Spleen (tissue), 11 donors: Measurements from ENCODE around the gene RNU6-8. TPM values are rescaled to one million over a fixed set of nuclear protein-coding genes. Genes with fewer than 3 reads are reported as not detected.

ENCODE experiments used
- DNase-seq: peaks from one replicate; pipeline ENCODE4 v3.0.0-alpha.2; 2020
- H3K27ac ChIP-seq, 8 donors: fragments of 200-600 bp; sonication (generic) in 7 of 8; 1 replicate in 4 of 8; 2 replicates in 4 of 8; pipeline versions ENCODE4 v1.5.0 to v1.8.0; 2016 to 2021; ENCODE audit warnings: inconsistent platforms in 4 of 8, mild to moderate bottlenecking in 4 of 8, moderate library complexity in 1 of 8
- H3K27me3 ChIP-seq, 7 donors: fragments of 200-600 bp; sonication (generic) in 6 of 7; replicated peaks in 1 of 7; 1 replicate in 4 of 7; 2 replicates in 3 of 7; pipeline versions ENCODE4 v1.5.0 to v1.8.0; 2016 to 2021; ENCODE audit warnings: inconsistent platforms in 3 of 7, mild to moderate bottlenecking in 1 of 7
- H3K36me3 ChIP-seq, 6 donors: fragments of 200-600 bp; sonication (generic) in 5 of 6; 1 replicate in 4 of 6; 2 replicates in 2 of 6; pipeline versions ENCODE4 v1.5.0 to v1.8.0; 2016 to 2021; ENCODE audit warnings: inconsistent platforms in 2 of 6
- H3K4me1 ChIP-seq, 6 donors: fragments of 200-600 bp; sonication (generic) in 5 of 6; 1 replicate in 3 of 6; 2 replicates in 3 of 6; pipeline versions ENCODE4 v1.5.0 to v1.8.0; 2016 to 2021; ENCODE audit warnings: inconsistent platforms in 3 of 6
- H3K4me3 ChIP-seq, 8 donors: fragments of 200-600 bp; sonication (generic) in 7 of 8; 1 replicate in 4 of 8; 2 replicates in 4 of 8; pipeline versions ENCODE4 v1.5.0 to v1.8.0; 2016 to 2021; ENCODE audit warnings: inconsistent platforms in 4 of 8, mild to moderate bottlenecking in 4 of 8, moderate library complexity in 2 of 8
- H3K9me3 ChIP-seq, 8 donors: fragments of 200-600 bp; sonication (generic) in 7 of 8; 1 replicate in 4 of 8; 2 replicates in 4 of 8; pipeline versions ENCODE4 v1.5.0 to v1.8.0; 2016 to 2021; ENCODE audit warnings: inconsistent platforms in 4 of 8
- POLR2A ChIP-seq, 3 donors: fragments of 450-650 bp; IDR thresholded peaks; one replicate each; pipeline ENCODE4 v1.5.1; 2017; ENCODE audit warnings: antibody characterized with exemption in 3 of 3, mild to moderate bottlenecking in 1 of 3
- POLR2AphosphoS5 ChIP-seq, 3 donors: sonication (generic); formaldehyde crosslinking; IDR thresholded peaks; one replicate each; pipeline ENCODE4 v1.5.1; 2017; ENCODE audit warnings: antibody characterized with exemption in 3 of 3
- WGBS, 5 donors: extraction: QIAGEN DNeasy Blood & Tissue Kit in 3 of 5; methylation state at CpG; one replicate each; pipeline versions ENCODE4 v1.1.5 to v1.1.7; 2013 to 2018; 5-methylcytosine and 5-hydroxymethylcytosine counted together
- intact Hi-C: fragments of 100-400 bp; cut with DNase I; formaldehyde crosslinking; loops from one replicate; pipeline ENCODE4 v1.15.0; 2023; ENCODE audit warnings: low total_unique reads
- polyA plus RNA-seq, 3 donors: library from polyadenylated mRNA; stranded (reverse); fragments of 200-250 nt; gene quantifications; one replicate each; pipeline ENCODE4 v1.2.1, GENCODE V29; 2013
- total RNA-seq, 7 donors: library from RNA; depleted of rRNA in 3 of 7; stranded (reverse); fragments of >200 nt in 3 of 7; fragmentation: NEBNext Ultra II Directional in 4 of 7; extraction: Animal tissue kit (Norgen Biotek cat#: 25700) in 4 of 7; gene quantifications; one replicate each; pipeline versions ENCODE4 v1.1.0 to v1.2.1, GENCODE V29; 2016 to 2021
- TF ChIP-seq, protein P1 (sequence below), 11 experiments: fragments of 200-600 bp in 7 of 11; fragments of 450-650 bp in 4 of 11; sonication (generic) in 4 of 11; IDR thresholded peaks in 8 of 11; conservative IDR thresholded peaks in 3 of 11; 1 replicate in 7 of 11; 2 replicates in 4 of 11; pipeline versions ENCODE4 v1.4.0 to v1.8.0; 2016 to 2021; ENCODE audit warnings: antibody characterized with exemption in 11 of 11, inconsistent platforms in 4 of 11, mild to moderate bottlenecking in 1 of 11
- donor health status: healthy with polysubstance abuse.
- donor health status: DM: no; HTN: no; CAD: no; lungs with moderate emphysema.
- donor health status: DM: no; HTN: no; CAD: no.
- donor health status: Bipolar disorder and iron deficiency.
- donor health status: healthy.
- donor health status: DM: no; HTN: no; CAD: no.
- donor health status: DM: yes; HTN: yes; CAD: no.

The RNU6-8 gene
- total and polyA plus RNA-seq, 10 donors = not detected

DNA sequence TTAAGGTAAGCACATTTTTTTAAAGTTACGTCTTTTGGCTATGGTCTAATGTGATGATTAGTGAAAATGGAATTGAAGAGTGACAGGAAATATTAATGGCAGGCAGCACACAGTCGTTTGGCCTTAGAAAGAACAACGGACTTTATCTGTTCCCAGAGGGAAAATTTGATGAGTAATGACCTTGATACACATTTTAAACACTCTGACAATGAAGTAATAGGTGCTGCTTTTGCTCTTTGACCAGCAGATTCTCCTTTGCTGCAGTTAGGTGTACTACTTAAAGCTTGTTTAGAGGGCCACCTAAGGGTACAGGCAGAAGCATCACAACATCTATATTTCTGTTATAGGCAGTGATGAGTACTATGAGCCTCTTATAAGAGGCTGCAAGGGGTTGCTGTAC, 27.1 kb upstream of the RNU6-8 start:
- Histone ChIP-seq H3K4me3 (no peak overlapping the region), H3K27me3 (no peaks in the 10 kb centered on the region), H3K4me1 (no peaks in the 10 kb centered on the region), H3K36me3 (no peaks in the 10 kb centered on the region), H3K27ac (no peak overlapping the region), H3K9me3 (no peaks in the 10 kb centered on the region)
- TF ChIP-seq POLR2A (IDR thresholded peaks at IDR 0.05) (no peak), POLR2AphosphoS5 (IDR thresholded peaks at IDR 0.05) (no peak)
- TF ChIP-seq, protein P1, sequence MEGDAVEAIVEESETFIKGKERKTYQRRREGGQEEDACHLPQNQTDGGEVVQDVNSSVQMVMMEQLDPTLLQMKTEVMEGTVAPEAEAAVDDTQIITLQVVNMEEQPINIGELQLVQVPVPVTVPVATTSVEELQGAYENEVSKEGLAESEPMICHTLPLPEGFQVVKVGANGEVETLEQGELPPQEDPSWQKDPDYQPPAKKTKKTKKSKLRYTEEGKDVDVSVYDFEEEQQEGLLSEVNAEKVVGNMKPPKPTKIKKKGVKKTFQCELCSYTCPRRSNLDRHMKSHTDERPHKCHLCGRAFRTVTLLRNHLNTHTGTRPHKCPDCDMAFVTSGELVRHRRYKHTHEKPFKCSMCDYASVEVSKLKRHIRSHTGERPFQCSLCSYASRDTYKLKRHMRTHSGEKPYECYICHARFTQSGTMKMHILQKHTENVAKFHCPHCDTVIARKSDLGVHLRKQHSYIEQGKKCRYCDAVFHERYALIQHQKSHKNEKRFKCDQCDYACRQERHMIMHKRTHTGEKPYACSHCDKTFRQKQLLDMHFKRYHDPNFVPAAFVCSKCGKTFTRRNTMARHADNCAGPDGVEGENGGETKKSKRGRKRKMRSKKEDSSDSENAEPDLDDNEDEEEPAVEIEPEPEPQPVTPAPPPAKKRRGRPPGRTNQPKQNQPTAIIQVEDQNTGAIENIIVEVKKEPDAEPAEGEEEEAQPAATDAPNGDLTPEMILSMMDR (IDR thresholded peaks at IDR 0.05 in 8 of 11, conservative IDR thresholded peaks at IDR 0.05 in 3 of 11) = no peak
- DNase-seq = no peak
- WGBS, 5 donors = 40 to 66% (median 59%) methylated on average over 3 of the region's 3 CpGs
- intact Hi-C loops = no loop called here

DNA sequence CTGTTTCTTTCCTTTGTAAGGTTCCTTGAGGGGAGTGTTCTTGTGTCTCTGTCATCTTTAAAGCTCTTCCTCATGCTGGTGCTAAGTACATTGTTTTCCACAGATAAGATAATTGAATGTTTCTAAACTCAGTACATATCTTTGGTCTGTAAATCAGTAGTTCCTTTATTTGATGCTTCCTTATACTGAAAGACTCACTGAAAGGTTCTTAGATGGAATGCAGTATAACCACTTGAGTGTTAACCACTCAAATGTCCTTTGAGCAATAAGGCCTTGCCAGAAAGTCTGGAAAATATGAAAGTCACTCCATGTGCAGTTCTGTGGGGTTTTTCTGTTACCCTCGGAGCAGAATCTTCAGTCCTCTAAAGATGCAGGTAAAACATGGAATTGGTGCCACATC, 23.0 kb upstream of the RNU6-8 start:
- WGBS, 5 donors = 81 to 97% (median 85%) methylated on average over 1 of the region's 1 CpG
- H3K9me3 ChIP-seq = no peaks in the 10 kb centered on the region
- no peak for TF ChIP-seq POLR2AphosphoS5 (IDR thresholded peaks at IDR 0.05)
- TF ChIP-seq, protein P1 (IDR thresholded peaks at IDR 0.05 in 8 of 11, conservative IDR thresholded peaks at IDR 0.05 in 3 of 11) = no peak
- no peak for TF ChIP-seq POLR2A (IDR thresholded peaks at IDR 0.05)
- H3K4me3 ChIP-seq = no peak overlapping the region
- intact Hi-C loops = no loop called here
- no peaks in the 10 kb centered on the region for H3K36me3 ChIP-seq
- H3K4me1 ChIP-seq = no peaks in the 10 kb centered on the region
- no peaks in the 10 kb centered on the region for H3K27me3 ChIP-seq
- H3K27ac ChIP-seq = no peak overlapping the region
- no peak for DNase-seq

DNA sequence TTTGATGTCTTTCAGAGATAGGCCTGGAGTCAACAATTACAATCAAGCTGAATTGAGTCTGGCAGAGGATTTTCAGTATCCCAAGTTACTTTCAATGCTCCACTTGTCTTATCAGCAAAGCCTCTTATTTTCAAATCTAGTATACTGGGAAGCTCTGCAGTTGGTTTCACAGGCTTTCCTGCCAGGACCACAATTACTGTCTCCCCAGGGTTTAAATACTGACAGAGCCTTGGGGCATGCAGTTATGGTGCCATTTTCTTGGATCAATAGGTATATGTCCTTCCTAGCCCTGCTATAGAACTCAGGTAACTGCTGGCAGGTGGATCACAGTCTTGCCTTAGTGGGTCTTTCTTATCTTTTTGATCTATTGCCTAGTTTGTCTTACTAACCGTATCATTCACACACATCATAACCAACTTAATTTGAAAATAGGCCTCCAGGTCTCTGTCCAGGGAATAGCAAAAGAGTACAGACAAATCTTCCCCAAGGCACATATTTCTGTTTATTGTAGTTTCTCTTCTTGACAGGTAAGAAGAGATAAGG, 22.4 kb upstream of the RNU6-8 start:
- Histone ChIP-seq H3K4me3 (no peak overlapping the region), H3K27ac (no peak overlapping the region), H3K9me3 (no peaks in the 10 kb centered on the region), H3K36me3 (no peaks in the 10 kb centered on the region), H3K27me3 (no peaks in the 10 kb centered on the region), H3K4me1 (no peaks in the 10 kb centered on the region)
- 0 to 93% (median 45%) methylated on average over 1 of the region's 1 CpG for WGBS, 5 donors
- TF ChIP-seq POLR2AphosphoS5 (IDR thresholded peaks at IDR 0.05) (no peak), POLR2A (IDR thresholded peaks at IDR 0.05) (no peak)
- TF ChIP-seq, protein P1 (IDR thresholded peaks at IDR 0.05 in 8 of 11, conservative IDR thresholded peaks at IDR 0.05 in 3 of 11) = no peak
- no peak for DNase-seq
- intact Hi-C loops = no loop called here

DNA sequence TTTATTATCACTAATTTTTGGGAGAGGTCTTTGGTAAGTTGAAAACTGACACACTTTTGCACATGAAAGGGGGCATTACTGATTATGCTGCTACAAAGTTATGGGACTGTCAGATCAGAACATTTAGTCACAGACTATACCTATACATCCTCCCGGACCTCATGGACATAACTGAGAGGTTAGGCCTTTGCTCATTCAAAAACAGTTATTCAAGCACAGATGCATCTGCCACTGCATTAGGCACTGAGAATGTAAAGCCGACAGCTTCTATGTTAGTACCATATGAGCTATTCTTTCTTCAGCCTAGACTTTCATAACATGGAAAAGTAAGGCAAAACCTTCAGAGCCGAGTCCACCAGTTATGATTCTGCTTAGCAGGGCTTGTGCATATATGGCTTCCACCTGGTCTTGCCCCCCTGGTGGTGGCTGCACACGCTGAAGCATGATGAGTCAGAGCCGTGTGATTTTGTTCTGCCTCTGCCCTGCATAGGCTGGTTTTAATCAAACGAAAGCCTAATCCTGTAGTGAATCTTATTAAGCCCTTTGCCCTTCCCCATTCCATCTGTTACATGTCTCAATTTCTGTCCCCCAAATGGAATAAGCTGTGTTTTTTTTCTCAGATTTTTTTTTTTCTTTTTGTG, 21.8 kb upstream of the RNU6-8 start:
- 66 to 75% (median 74%) methylated on average over 6 of the region's 6 CpGs for WGBS, 5 donors
- Histone ChIP-seq H3K27ac (no peak overlapping the region), H3K4me3 (no peak overlapping the region), H3K36me3 (no peaks in the 10 kb centered on the region), H3K9me3 (no peaks in the 10 kb centered on the region), H3K27me3 (no peaks in the 10 kb centered on the region), H3K4me1 (no peaks in the 10 kb centered on the region)
- no peak for DNase-seq
- intact Hi-C loops = no loop called here
- no peak for TF ChIP-seq POLR2A (IDR thresholded peaks at IDR 0.05)
- TF ChIP-seq, protein P1 (IDR thresholded peaks at IDR 0.05 in 8 of 11, conservative IDR thresholded peaks at IDR 0.05 in 3 of 11) = peak in 2 of 11 experiments; percentile 18 to 20
- TF ChIP-seq POLR2AphosphoS5 (IDR thresholded peaks at IDR 0.05) = no peak
